ENCODE results near the gene PRPF39.

The PRPF39 gene

GRCh38 chr14:45044638-45045037 lies 39.3 kb upstream of the PRPF39 start:
- TF ChIP-seq, protein P1, sequence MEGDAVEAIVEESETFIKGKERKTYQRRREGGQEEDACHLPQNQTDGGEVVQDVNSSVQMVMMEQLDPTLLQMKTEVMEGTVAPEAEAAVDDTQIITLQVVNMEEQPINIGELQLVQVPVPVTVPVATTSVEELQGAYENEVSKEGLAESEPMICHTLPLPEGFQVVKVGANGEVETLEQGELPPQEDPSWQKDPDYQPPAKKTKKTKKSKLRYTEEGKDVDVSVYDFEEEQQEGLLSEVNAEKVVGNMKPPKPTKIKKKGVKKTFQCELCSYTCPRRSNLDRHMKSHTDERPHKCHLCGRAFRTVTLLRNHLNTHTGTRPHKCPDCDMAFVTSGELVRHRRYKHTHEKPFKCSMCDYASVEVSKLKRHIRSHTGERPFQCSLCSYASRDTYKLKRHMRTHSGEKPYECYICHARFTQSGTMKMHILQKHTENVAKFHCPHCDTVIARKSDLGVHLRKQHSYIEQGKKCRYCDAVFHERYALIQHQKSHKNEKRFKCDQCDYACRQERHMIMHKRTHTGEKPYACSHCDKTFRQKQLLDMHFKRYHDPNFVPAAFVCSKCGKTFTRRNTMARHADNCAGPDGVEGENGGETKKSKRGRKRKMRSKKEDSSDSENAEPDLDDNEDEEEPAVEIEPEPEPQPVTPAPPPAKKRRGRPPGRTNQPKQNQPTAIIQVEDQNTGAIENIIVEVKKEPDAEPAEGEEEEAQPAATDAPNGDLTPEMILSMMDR (conservative IDR thresholded peaks at IDR 0.05; ENCODE audit: control insufficient read depth, insufficient read depth, low read depth, low read length) = no peak
- H3K4me3 ChIP-seq (ENCODE audit: control insufficient read depth, low read depth, low read length) = no peak overlapping the region
- no peak for DNase-seq (ENCODE audit: low read depth)

GRCh38 chr14:45048385-45048784 lies 35.5 kb upstream of the PRPF39 start:
- TF ChIP-seq, protein P1 (conservative IDR thresholded peaks at IDR 0.05; ENCODE audit: control insufficient read depth, insufficient read depth, low read depth, low read length) = no peak

GRCh38 chr14:45051180-45051579 lies 32.7 kb upstream of the PRPF39 start:
- DNase-seq (ENCODE audit: low read depth) = peak; percentile 47
- H3K4me3 ChIP-seq (ENCODE audit: control insufficient read depth, low read depth, low read length) = no peak overlapping the region
- TF ChIP-seq, protein P1 (conservative IDR thresholded peaks at IDR 0.05; ENCODE audit: control insufficient read depth, insufficient read depth, low read depth, low read length) = no peak

More at GRCh38 chr14:45048385-45048784, 35.5 kb upstream of the PRPF39 start:
- H3K4me3 ChIP-seq (ENCODE audit: control insufficient read depth, low read depth, low read length) = no peak overlapping the region
- no peak for DNase-seq (ENCODE audit: low read depth)

- no peak for DNase-seq (ENCODE audit: low read depth)
- TF ChIP-seq, protein P1 (conservative IDR thresholded peaks at IDR 0.05; ENCODE audit: control insufficient read depth, insufficient read depth, low read depth, low read length) = no peak
- no peak overlapping the region for H3K4me3 ChIP-seq (ENCODE audit: control insufficient read depth, low read depth, low read length)
Measured at GRCh38 chr14:45051896-45052295, 32.0 kb upstream of the PRPF39 start.

DNA sequence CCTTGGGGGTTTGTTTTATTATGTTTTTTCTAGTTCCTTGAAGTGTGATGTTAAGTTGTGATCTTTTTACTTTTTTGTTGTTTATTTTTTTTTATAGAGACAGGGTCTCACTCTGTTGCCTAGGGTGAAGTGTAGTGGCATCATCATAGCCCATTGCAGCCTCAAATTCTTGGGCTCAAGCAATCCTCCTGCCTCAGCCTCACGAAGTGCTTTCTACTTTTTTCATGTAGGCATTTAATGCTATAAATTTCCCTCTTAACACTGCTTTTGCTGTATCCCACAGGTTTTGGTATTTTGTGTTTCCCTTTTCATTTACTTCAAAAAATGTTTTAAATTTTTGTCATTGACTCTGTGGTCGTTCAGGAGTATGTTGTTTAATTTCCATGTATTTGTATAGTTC lies 26.6 kb upstream of the PRPF39 start:
- DNase-seq (ENCODE audit: low read depth) = no peak
- no peak overlapping the region for H3K4me3 ChIP-seq (ENCODE audit: control insufficient read depth, low read depth, low read length)
- TF ChIP-seq, protein P1 (conservative IDR thresholded peaks at IDR 0.05; ENCODE audit: control insufficient read depth, insufficient read depth, low read depth, low read length) = no peak

DNA sequence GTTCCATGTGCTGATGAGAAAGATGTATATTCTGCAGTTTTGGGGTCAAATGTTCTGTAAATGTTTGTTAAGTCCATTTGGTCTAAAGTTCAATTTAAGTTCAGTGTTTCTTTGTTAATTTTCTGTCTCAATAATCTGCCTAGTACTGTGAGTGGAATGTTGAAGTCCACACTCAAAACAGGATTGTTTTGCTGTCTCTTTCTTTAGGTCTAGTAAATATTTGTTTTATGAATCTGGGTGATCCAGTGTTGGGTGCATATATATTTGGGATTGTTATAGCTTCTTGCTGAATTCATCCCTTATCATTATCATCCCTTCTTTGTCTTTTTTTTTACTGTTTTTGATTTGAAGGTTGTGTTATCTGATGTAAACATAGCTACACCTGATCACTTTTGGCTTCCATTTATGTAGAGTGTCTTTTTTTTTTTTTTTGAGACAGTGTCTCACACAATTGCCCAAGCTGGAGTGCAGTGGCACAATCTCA lies 26.0 kb upstream of the PRPF39 start:
- TF ChIP-seq, protein P1 (conservative IDR thresholded peaks at IDR 0.05; ENCODE audit: control insufficient read depth, insufficient read depth, low read depth, low read length) = no peak
- no peak overlapping the region for H3K4me3 ChIP-seq (ENCODE audit: control insufficient read depth, low read depth, low read length)
- no peak for DNase-seq (ENCODE audit: low read depth)

- TF ChIP-seq, protein P1 (conservative IDR thresholded peaks at IDR 0.05; ENCODE audit: control insufficient read depth, insufficient read depth, low read depth, low read length) = no peak
- DNase-seq (ENCODE audit: low read depth) = peak; percentile 5
- no peak overlapping the region for H3K4me3 ChIP-seq (ENCODE audit: control insufficient read depth, low read depth, low read length)
Measured at GRCh38 chr14:45060551-45060950, 23.4 kb upstream of the PRPF39 start.
